Pancreas (tissue), 10 donors: ENCODE data around the gene MTF1. TPM values are rescaled to one million over a fixed set of nuclear protein-coding genes. Genes with fewer than 3 reads are reported as not detected.

Experiments used
- ATAC-seq, 4 donors: fragments of 200-7000 bp; cut with Tn5 transposase; one replicate each; pipeline versions ENCODE4 v1.8.0 to v1.9.1; 2020; ENCODE audit warnings: mild to moderate bottlenecking in 4 of 4, moderate library complexity in 4 of 4
- DNase-seq, 6 donors: peaks; one replicate each; pipeline ENCODE4 v3.0.0-alpha.2; 2020
- FAIRE-seq: peaks from 2 replicates; lab custom pipeline; 2012; peaks lifted over from hg19 to GRCh38; lab: Jason Lieb, UNC
- H3K27ac ChIP-seq, 4 donors: fragments of 200-600 bp; sonication (generic); 1 replicate in 3 of 4; 2 replicates in 1 of 4; pipeline versions ENCODE4 v1.5.0 to v1.8.0; 2020
- H3K27me3 ChIP-seq, 4 donors: fragments of 200-600 bp; one replicate each; pipeline ENCODE4 v1.8.0; 2021
- H3K36me3 ChIP-seq, 3 donors: fragments of 200-600 bp; sonication (generic) in 1 of 3; one replicate each; pipeline versions ENCODE4 v1.5.0 to v1.8.0; 2020 to 2021
- H3K4me1 ChIP-seq, 3 donors: fragments of 200-600 bp; one replicate each; pipeline ENCODE4 v1.8.0; 2021
- H3K4me3 ChIP-seq, 4 donors: fragments of 200-600 bp; sonication (generic) in 2 of 4; one replicate each; pipeline versions ENCODE4 v1.5.0 to v1.8.0; 2020 to 2021
- H3K9me3 ChIP-seq, 4 donors: fragments of 200-600 bp; one replicate each; pipeline ENCODE4 v1.8.0; 2021
- CTCF ChIP-seq, 4 donors: fragments of 200-600 bp; sonication (generic) in 3 of 4; IDR thresholded peaks; one replicate each; pipeline versions ENCODE4 v1.5.0 to v1.8.0; 2021; ENCODE audit warnings: antibody characterized with exemption in 4 of 4
- WGBS, 2 donors: extraction: QIAGEN DNeasy Blood & Tissue Kit; methylation state at CpG; one replicate each; pipeline ENCODE4 v1.1.7; 2013; 5-methylcytosine and 5-hydroxymethylcytosine counted together
- intact Hi-C, 3 donors: fragments of 100-400 bp; cut with DNase I; formaldehyde crosslinking; loops; one replicate each; pipeline versions ENCODE4 v1.11.1 to v1.14.2; 2022
- polyA plus RNA-seq, 2 donors: library from polyadenylated mRNA; stranded (reverse); fragments of 200-250 nt; gene quantifications; one replicate each; pipeline ENCODE4 v1.2.3, GENCODE V29; 2013
- total RNA-seq, 6 donors: library from RNA; stranded (reverse); fragmentation: NEBNext Ultra II Directional in 4 of 6; extraction: Animal tissue kit (Norgen Biotek cat#: 25700) in 4 of 6; gene quantifications; one replicate each; pipeline versions ENCODE4 v1.2.1 to v1.2.4, GENCODE V29; 2021 to 2023
- donor health status: healthy with polysubstance abuse.
- donor health status: DM: no; HTN: no; CAD: no; lungs with moderate emphysema.
- donor health status: DM: no; HTN: no; CAD: no.
- donor health status: control.
- donor health status: control.
- donor health status: Bipolar disorder and iron deficiency.
- donor health status: DM: yes; HTN: yes; CAD: no.
- donor health status: DM: no; HTN: no; CAD: no.
- donor health status: DM: no; HTN: no; CAD: no.
- donor health status: DM: yes; HTN: yes; CAD: no.

The MTF1 gene
- total and polyA plus RNA-seq, 8 donors: 1.4 to 13.5 (median 7.2) TPM

DNA sequence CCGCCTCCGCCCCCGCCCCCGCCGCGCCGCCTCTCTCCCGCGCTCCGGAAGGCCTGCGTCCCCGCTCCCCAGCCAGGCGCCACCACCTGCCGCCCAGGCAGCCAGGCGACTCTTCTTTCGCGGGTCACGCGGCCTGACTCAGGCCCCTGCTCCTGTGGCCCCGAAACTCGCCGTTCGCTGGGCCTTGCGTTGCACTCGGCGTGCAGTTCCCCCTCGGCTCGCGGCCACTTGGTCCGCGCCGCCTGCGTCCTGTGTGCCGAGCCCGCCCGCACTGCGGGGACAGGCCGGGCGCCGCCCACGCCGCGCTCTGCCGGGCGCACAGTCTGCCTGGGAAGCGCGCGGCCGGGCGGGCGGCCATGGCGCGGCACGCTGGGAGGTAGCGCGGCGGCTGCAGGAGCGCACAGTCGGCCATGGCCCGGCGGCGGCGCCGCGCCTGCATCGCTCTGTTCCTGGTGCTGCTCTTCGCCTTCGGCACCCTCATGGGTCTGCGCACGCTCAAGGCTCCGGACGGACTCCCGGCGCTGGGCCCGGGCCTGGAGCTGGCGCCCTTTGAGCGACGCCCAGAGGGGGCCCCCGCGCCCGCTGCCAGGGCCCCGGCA lies 65.5 kb downstream of the MTF1 start, which contains the start of gene MANEAL:
Gene MANEAL, plus strand, starts transcription at position 75 of the 599 bp plus-strand sequence. Its CDS starts 336 bp downstream, at position 411.
- FAIRE-seq (no peak), DNase-seq (peak; percentile 35 to 81 (median 64)), ATAC-seq (peak; percentile 79 to 93 (median 87))
- H3K4me1 ChIP-seq: peaks cover 0 to 5% (median 0%) of the 10 kb centered on the region in 3 donors
- no peaks in the 10 kb centered on the region for H3K9me3 ChIP-seq
- 1% methylated on average over 32 to 78 of the region's 82 CpGs for WGBS, 2 donors
- intact Hi-C loops: no loop called here
- H3K36me3 ChIP-seq: no peaks in the 10 kb centered on the region
- H3K4me3 ChIP-seq: peak within 1 kb of the TSS; percentile 37 to 62 (median 51)
- no peak within 1 kb of the TSS for H3K27ac ChIP-seq
- no peaks in the 10 kb centered on the region for H3K27me3 ChIP-seq
- no peak for TF ChIP-seq CTCF (IDR thresholded peaks at IDR 0.05)

DNA sequence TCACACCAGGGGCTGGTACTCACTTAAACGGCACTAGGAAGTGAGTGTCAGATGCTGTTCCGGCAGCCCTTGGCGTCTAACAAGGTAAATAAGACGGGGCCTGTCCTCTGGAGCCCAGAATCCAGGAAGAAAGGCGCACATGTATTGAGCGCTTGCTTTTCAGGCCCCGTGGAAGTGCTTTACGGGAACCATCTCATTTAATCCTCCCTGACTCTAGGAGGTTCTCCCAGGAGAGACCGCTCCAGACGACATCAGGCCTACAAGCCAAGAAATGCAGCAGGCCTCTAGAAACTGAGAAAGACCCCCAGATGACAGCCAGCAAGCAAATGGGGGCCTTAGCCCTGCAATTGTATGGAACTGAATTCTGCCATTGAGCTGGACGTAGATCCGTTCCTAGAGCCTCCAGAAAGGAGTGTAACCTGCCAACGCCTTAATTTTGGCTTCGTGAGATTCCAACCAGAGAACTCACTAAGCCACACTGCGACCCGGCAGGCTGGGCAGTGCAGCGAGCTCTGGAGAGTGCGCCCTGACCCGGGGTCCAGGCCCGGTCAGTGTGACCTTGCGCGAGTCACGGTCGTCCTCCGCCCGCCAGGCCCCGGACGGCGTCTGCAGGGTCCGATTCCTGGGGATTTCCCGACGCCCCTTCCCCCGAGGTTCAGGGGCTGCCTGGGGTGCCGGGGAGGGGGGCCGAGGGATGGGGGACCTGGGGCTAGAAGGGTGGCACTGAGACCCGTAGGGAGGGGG lies 66.3 kb downstream of the MTF1 start:
- no peak for FAIRE-seq
- H3K9me3 ChIP-seq: no peaks in the 10 kb centered on the region
- peak in 2 of 6 donors; percentile 60 to 72 for DNase-seq
- peaks cover 0 to 3% (median 0%) of the 10 kb centered on the region in 4 donors for H3K27me3 ChIP-seq
- H3K27ac ChIP-seq: no peak overlapping the region
- no peaks in the 10 kb centered on the region for H3K36me3 ChIP-seq
- peak in 2 of 4 donors; percentile 7 to 10 for ATAC-seq
- peaks cover 0 to 5% (median 0%) of the 10 kb centered on the region in 3 donors for H3K4me1 ChIP-seq
- H3K4me3 ChIP-seq: peak overlapping the region; percentile 37 to 62 (median 51)
- no peak for TF ChIP-seq CTCF (IDR thresholded peaks at IDR 0.05)
- 34 to 36% methylated on average over 34 to 36 of the region's 36 CpGs for WGBS, 2 donors
- intact Hi-C loops: no loop called here

DNA sequence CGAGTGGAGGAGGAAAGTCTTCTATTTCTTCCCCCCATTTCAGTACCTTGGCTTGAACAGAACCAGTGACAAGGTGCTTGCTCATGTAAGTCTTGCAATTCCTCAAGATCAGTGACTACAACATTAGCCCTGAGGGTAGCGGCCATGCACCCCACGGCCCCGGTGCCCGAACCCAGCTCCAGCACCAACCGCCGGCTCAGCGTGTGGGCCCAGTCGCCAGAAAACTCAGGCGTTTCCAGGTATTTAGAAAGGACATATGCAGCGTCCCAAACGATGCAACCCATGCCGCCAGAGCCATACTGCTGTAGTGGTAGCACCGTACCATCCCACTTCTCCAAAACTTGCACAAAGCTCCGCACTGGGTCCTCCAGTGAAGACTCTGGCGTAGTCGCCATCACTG lies 76.9 kb downstream of the MTF1 start:
- Histone ChIP-seq H3K4me1 (no peaks in the 10 kb centered on the region), H3K27ac (no peak overlapping the region), H3K36me3 (no peaks in the 10 kb centered on the region), H3K27me3 (peaks cover 0 to 13% (median 0%) of the 10 kb centered on the region in 4 donors), H3K9me3 (no peaks in the 10 kb centered on the region), H3K4me3 (no peak overlapping the region)
- ATAC-seq (no peak), FAIRE-seq (no peak), DNase-seq (no peak)
- no peak for TF ChIP-seq CTCF (IDR thresholded peaks at IDR 0.05)
- WGBS, 2 donors: 56 to 72% methylated on average over 17 of the region's 17 CpGs
- intact Hi-C loops: no loop called here

- H3K4me1 ChIP-seq: no peaks in the 10 kb centered on the region
- TF ChIP-seq CTCF (IDR thresholded peaks at IDR 0.05): no peak
Measured at GRCh38 chr1:37778654-37779053, 80.7 kb downstream of the MTF1 start.

More at GRCh38 chr1:37778654-37779053, 80.7 kb downstream of the MTF1 start:
- FAIRE-seq: no peak
- ATAC-seq: no peak
- Histone ChIP-seq H3K27me3 (peaks cover 0 to 7% (median 0%) of the 10 kb centered on the region in 4 donors), H3K9me3 (no peaks in the 10 kb centered on the region), H3K4me3 (no peak overlapping the region), H3K36me3 (no peaks in the 10 kb centered on the region), H3K27ac (no peak overlapping the region)
- WGBS, 2 donors: 61 to 76% methylated on average over 3 of the region's 3 CpGs
- DNase-seq: no peak
- intact Hi-C loops: no loop called here
